ENCODE measurements around the gene C2orf92.

GRCh38 chr2:97735161-97735561, 65.6 kb downstream of the C2orf92 start:
- TF ChIP-seq CTCF (conservative IDR thresholded peaks at IDR 0.05 in 1 of 2, IDR thresholded peaks at IDR 0.05 in 1 of 2; ENCODE audit: low read depth in 1 of 2, low read length in 2 of 2) (no peak), EZH2 (IDR thresholded peaks at IDR 0.05; ENCODE audit: low read length, missing control alignments) (no peak)

Data from fibroblast of lung (primary cell).